Measurements from ENCODE around the gene FABP3. TPM values are rescaled to one million over a fixed set of nuclear protein-coding genes. Genes with fewer than 3 reads are reported as not detected.

The FABP3 gene
- polyA plus RNA-seq, 1 experiment, result 14.5 TPM

DNA sequence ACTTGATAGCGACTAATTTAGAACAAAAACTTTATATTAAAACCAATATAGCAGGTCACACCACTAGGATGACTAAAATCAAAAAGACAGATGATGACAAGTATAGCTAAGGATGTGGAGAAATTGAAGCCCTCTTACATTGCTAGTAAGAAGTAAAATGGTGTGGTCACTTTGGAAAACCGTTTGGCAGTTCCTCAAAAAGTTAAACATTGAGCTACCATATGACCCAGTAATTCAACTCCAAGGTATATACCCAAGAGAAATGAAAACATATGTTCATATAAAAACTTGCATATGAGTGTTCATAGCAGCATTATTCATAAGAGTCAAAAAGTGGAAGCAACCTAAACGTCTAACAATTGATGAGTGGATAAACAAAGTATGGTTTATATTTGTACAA, 27.1 kb upstream of the FABP3 start:
- ChIA-PET POLR2A (no interaction called here), CTCF (interaction anchor here (0.6 to 13.4 kb wide), 2 partner anchors 22 to 134 kb away, joined by 6 to 238 read pairs; no protein-coding TSS in a partner anchor)
- Histone ChIP-seq H3K9me3 (ENCODE audit: control insufficient read depth, insufficient read depth, low read length) (no peaks in the 10 kb centered on the region), H3K27ac (ENCODE audit: low read depth, low read length) (no peak overlapping the region), H3K4me3 (ENCODE audit: low read depth, low read length) (no peak overlapping the region), H3K27me3 (ENCODE audit: control insufficient read depth, insufficient read depth, low read length) (no peaks in the 10 kb centered on the region)
- TF ChIP-seq, protein P1, sequence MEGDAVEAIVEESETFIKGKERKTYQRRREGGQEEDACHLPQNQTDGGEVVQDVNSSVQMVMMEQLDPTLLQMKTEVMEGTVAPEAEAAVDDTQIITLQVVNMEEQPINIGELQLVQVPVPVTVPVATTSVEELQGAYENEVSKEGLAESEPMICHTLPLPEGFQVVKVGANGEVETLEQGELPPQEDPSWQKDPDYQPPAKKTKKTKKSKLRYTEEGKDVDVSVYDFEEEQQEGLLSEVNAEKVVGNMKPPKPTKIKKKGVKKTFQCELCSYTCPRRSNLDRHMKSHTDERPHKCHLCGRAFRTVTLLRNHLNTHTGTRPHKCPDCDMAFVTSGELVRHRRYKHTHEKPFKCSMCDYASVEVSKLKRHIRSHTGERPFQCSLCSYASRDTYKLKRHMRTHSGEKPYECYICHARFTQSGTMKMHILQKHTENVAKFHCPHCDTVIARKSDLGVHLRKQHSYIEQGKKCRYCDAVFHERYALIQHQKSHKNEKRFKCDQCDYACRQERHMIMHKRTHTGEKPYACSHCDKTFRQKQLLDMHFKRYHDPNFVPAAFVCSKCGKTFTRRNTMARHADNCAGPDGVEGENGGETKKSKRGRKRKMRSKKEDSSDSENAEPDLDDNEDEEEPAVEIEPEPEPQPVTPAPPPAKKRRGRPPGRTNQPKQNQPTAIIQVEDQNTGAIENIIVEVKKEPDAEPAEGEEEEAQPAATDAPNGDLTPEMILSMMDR (IDR thresholded peaks at IDR 0.05; ENCODE audit: low read depth, low read length), result no peak
- no peak for DNase-seq (ENCODE audit: low read depth, low spot score)

GRCh38 chr1:31398246-31398645, 25.4 kb upstream of the FABP3 start:
- no peak overlapping the region for H3K4me3 ChIP-seq (ENCODE audit: low read depth, low read length)
- no peak for DNase-seq (ENCODE audit: low read depth, low spot score)
- TF ChIP-seq, protein P1 (IDR thresholded peaks at IDR 0.05; ENCODE audit: low read depth, low read length), result no peak
- POLR2A ChIA-PET, result interaction anchor here (1.9 kb wide), 1 partner anchor 12 kb away, joined by 8 read pairs; no protein-coding TSS in a partner anchor
- peak overlapping the region; percentile 23 for H3K27ac ChIP-seq (ENCODE audit: low read depth, low read length)
- H3K27me3 ChIP-seq (ENCODE audit: control insufficient read depth, insufficient read depth, low read length), result no peaks in the 10 kb centered on the region
- CTCF ChIA-PET, result interaction anchor here (1.4 to 13.4 kb wide), 2 partner anchors 21 to 24 kb away, joined by 3 to 238 read pairs; no protein-coding TSS in a partner anchor
- no peaks in the 10 kb centered on the region for H3K9me3 ChIP-seq (ENCODE audit: control insufficient read depth, insufficient read depth, low read length)

GRCh38 chr1:31397360-31398095, 24.7 kb upstream of the FABP3 start:
- Histone ChIP-seq H3K27me3 (ENCODE audit: control insufficient read depth, insufficient read depth, low read length) (no peaks in the 10 kb centered on the region), H3K9me3 (ENCODE audit: control insufficient read depth, insufficient read depth, low read length) (no peaks in the 10 kb centered on the region), H3K27ac (ENCODE audit: low read depth, low read length) (peak overlapping the region; percentile 86), H3K4me3 (ENCODE audit: low read depth, low read length) (no peak overlapping the region)
- CTCF ChIA-PET, result interaction anchor here (1.1 to 13.4 kb wide), 4 partner anchors 21 to 151 kb away, joined by 3 to 238 read pairs (median 34); no protein-coding TSS in a partner anchor
- DNase-seq (ENCODE audit: low read depth, low spot score), result no peak
- TF ChIP-seq, protein P1 (IDR thresholded peaks at IDR 0.05; ENCODE audit: low read depth, low read length), result no peak
- POLR2A ChIA-PET, result interaction anchor here (1.1 to 1.9 kb wide), 3 partner anchors 12 to 24 kb away, joined by 3 to 8 read pairs (median 3); no protein-coding TSS in a partner anchor

- DNase-seq (ENCODE audit: low read depth, low spot score), result peak; percentile 81
- Histone ChIP-seq H3K4me3 (ENCODE audit: low read depth, low read length) (no peak overlapping the region), H3K27me3 (ENCODE audit: control insufficient read depth, insufficient read depth, low read length) (no peaks in the 10 kb centered on the region), H3K9me3 (ENCODE audit: control insufficient read depth, insufficient read depth, low read length) (no peaks in the 10 kb centered on the region), H3K27ac (ENCODE audit: low read depth, low read length) (peak overlapping the region; percentile 86)
- POLR2A ChIA-PET, result interaction anchor here (1.1 to 1.9 kb wide), 4 partner anchors 13 to 134 kb away, joined by 3 to 8 read pairs (median 3); no protein-coding TSS in a partner anchor
- CTCF ChIA-PET, result interaction anchor here (1.0 to 13.4 kb wide), 7 partner anchors 14 to 194 kb away, joined by 3 to 238 read pairs (median 10); partner anchors contain the start of gene SERINC2
- TF ChIP-seq, protein P1 (IDR thresholded peaks at IDR 0.05; ENCODE audit: low read depth, low read length), result peak; percentile 50
Measured at GRCh38 chr1:31396633-31397351, 23.9 kb upstream of the FABP3 start.
